ENCODE measurements around the gene SUPT3H. TPM values are rescaled to one million over a fixed set of nuclear protein-coding genes. Genes with fewer than 3 reads are reported as not detected.

The SUPT3H gene
- total RNA-seq, 6 experiments from 2014 or later, result 0.95 to 2.8 (median 2.0) TPM

GRCh38 chr6:45305546-45305945, 72.2 kb downstream of the SUPT3H start:
- no peaks in the 10 kb centered on the region for H3K27me3 ChIP-seq

GRCh38 chr6:45302832-45303231, 74.9 kb downstream of the SUPT3H start:
- intact Hi-C loops (cut with DNase I), result no loop called here
- DNase-seq (no peak), ATAC-seq (no peak)
- TF ChIP-seq CTCF (IDR thresholded peaks at IDR 0.05) (no peak), POLR2A (IDR thresholded peaks at IDR 0.05) (no peak)
- Histone ChIP-seq H3K4me1 (peaks cover 0 to 8% (median 0%) of the 10 kb centered on the region in 4 donors), H3K27me3 (no peaks in the 10 kb centered on the region), H3K36me3 (no peaks in the 10 kb centered on the region), H3K9me3 (no peaks in the 10 kb centered on the region), H3K27ac (no peak overlapping the region), H3K4me3 (no peak overlapping the region)
- 100% methylated on average over 3 of the region's 3 CpGs for WGBS (ENCODE audit: insufficient coverage, low coverage, low lambda C conversion rate, missing lambda C conversion rate)

More at GRCh38 chr6:45305546-45305945, 72.2 kb downstream of the SUPT3H start:
- Histone ChIP-seq H3K4me3 (no peak overlapping the region), H3K27ac (no peak overlapping the region), H3K4me1 (peaks cover 0 to 8% (median 0%) of the 10 kb centered on the region in 4 donors), H3K36me3 (no peaks in the 10 kb centered on the region), H3K9me3 (no peaks in the 10 kb centered on the region)
- intact Hi-C loops (cut with DNase I), result no loop called here
- TF ChIP-seq CTCF (IDR thresholded peaks at IDR 0.05), result no peak
- TF ChIP-seq POLR2A (IDR thresholded peaks at IDR 0.05), result no peak
- no peak for DNase-seq
- no peak for ATAC-seq
- 86% methylated on average over 1 of the region's 1 CpG for WGBS (ENCODE audit: insufficient coverage, low coverage, low lambda C conversion rate, missing lambda C conversion rate)

GRCh38 chr6:45301348-45302142, 76.2 kb downstream of the SUPT3H start:
- peak; percentile 70 to 78 (median 72) for ATAC-seq
- H3K27me3 ChIP-seq, result no peaks in the 10 kb centered on the region
- peaks cover 0 to 8% (median 0%) of the 10 kb centered on the region in 4 donors for H3K4me1 ChIP-seq
- intact Hi-C loops (cut with DNase I), result no loop called here
- H3K4me3 ChIP-seq, result no peak overlapping the region
- DNase-seq, result no peak
- H3K27ac ChIP-seq, result no peak overlapping the region
- TF ChIP-seq POLR2A (IDR thresholded peaks at IDR 0.05) (no peak), CTCF (IDR thresholded peaks at IDR 0.05) (no peak)
- no peaks in the 10 kb centered on the region for H3K36me3 ChIP-seq
- WGBS (ENCODE audit: insufficient coverage, low coverage, low lambda C conversion rate, missing lambda C conversion rate), result 42% methylated on average over 3 of the region's 3 CpGs
- no peaks in the 10 kb centered on the region for H3K9me3 ChIP-seq

- H3K4me3 ChIP-seq, result no peak overlapping the region
- no peaks in the 10 kb centered on the region for H3K9me3 ChIP-seq
- no peaks in the 10 kb centered on the region for H3K36me3 ChIP-seq
- peaks cover 0 to 8% (median 0%) of the 10 kb centered on the region in 4 donors for H3K4me1 ChIP-seq
- no peaks in the 10 kb centered on the region for H3K27me3 ChIP-seq
- ATAC-seq (peak in 1 of 4 donors; percentile 20), DNase-seq (no peak)
- TF ChIP-seq POLR2A (IDR thresholded peaks at IDR 0.05), result no peak
- TF ChIP-seq CTCF (IDR thresholded peaks at IDR 0.05), result no peak
- no peak overlapping the region for H3K27ac ChIP-seq
- WGBS (ENCODE audit: insufficient coverage, low coverage, low lambda C conversion rate, missing lambda C conversion rate), result 86% methylated on average over 1 of the region's 1 CpG
- intact Hi-C loops (cut with DNase I), result no loop called here
Measured at GRCh38 chr6:45300736-45301135, 77.0 kb downstream of the SUPT3H start.

All from right lobe of liver (tissue), 6 donors.